Measurements from ENCODE around the gene EIF4E2. TPM values are rescaled to one million over a fixed set of nuclear protein-coding genes. Genes with fewer than 3 reads are reported as not detected.

The EIF4E2 gene
- total RNA-seq, 1 donor from 2014 or later, result 112 TPM

GRCh38 chr2:232588031-232588430, 37.5 kb downstream of the EIF4E2 start:
- FAIRE-seq, result no peak
- no peak for TF ChIP-seq EZH2 (IDR thresholded peaks at IDR 0.05; ENCODE audit: insufficient read depth, low read length)
- no peak for TF ChIP-seq CTCF (IDR thresholded peaks at IDR 0.05; ENCODE audit: insufficient read depth, low read depth, low read length)
- H3K9me3 Mint-ChIP-seq (ENCODE audit: unreplicated experiment), result no peaks in the 10 kb centered on the region
- Histone ChIP-seq H3K4me3 (ENCODE audit: insufficient read depth, low read depth, low read length) (no peak overlapping the region), H3K4me1 (ENCODE audit: insufficient read depth, low read length) (peaks cover 8% of the 10 kb centered on the region), H2AFZ (ENCODE audit: low read depth, low read length) (no peak overlapping the region), H3K27me3 (ENCODE audit: insufficient read depth, low read length) (no peaks in the 10 kb centered on the region), H3K9me3 (ENCODE audit: insufficient read depth, low read depth, low read length) (no peaks in the 10 kb centered on the region), H3K36me3 (ENCODE audit: insufficient read depth, low read length) (no peaks in the 10 kb centered on the region), H4K20me1 (ENCODE audit: insufficient read depth, low read length) (no peaks in the 10 kb centered on the region), H3K4me2 (ENCODE audit: low read length) (no peak overlapping the region), H3K79me2 (ENCODE audit: insufficient read depth, low read length) (no peaks in the 10 kb centered on the region), H3K9ac (ENCODE audit: low read length) (no peak overlapping the region), H3K27ac (ENCODE audit: low read depth, low read length) (no peak overlapping the region)
- peaks cover 4% of the 10 kb centered on the region for H3K4me1 Mint-ChIP-seq (ENCODE audit: low read depth, unreplicated experiment)
- peaks cover 11% of the 10 kb centered on the region for H3K36me3 Mint-ChIP-seq (ENCODE audit: low read depth, unreplicated experiment)
- no peak overlapping the region for H3K27ac Mint-ChIP-seq (ENCODE audit: unreplicated experiment)
- H3K27me3 Mint-ChIP-seq (ENCODE audit: low read depth, unreplicated experiment), result no peaks in the 10 kb centered on the region
- DNase-seq (ENCODE audit: low read depth), result no peak
- no peak overlapping the region for H3K4me3 Mint-ChIP-seq (ENCODE audit: unreplicated experiment)

- Histone ChIP-seq H3K79me2 (ENCODE audit: insufficient read depth, low read length) (no peaks in the 10 kb centered on the region), H3K27ac (ENCODE audit: low read depth, low read length) (peak overlapping the region; percentile 25), H3K4me1 (ENCODE audit: insufficient read depth, low read length) (peaks cover 12% of the 10 kb centered on the region), H3K4me2 (ENCODE audit: low read length) (no peak overlapping the region), H3K9me3 (ENCODE audit: insufficient read depth, low read depth, low read length) (no peaks in the 10 kb centered on the region), H3K9ac (ENCODE audit: low read length) (no peak overlapping the region), H3K4me3 (ENCODE audit: insufficient read depth, low read depth, low read length) (no peak overlapping the region), H4K20me1 (ENCODE audit: insufficient read depth, low read length) (no peaks in the 10 kb centered on the region), H3K36me3 (ENCODE audit: insufficient read depth, low read length) (no peaks in the 10 kb centered on the region), H3K27me3 (ENCODE audit: insufficient read depth, low read length) (no peaks in the 10 kb centered on the region), H2AFZ (ENCODE audit: low read depth, low read length) (no peak overlapping the region)
- H3K4me3 Mint-ChIP-seq (ENCODE audit: unreplicated experiment), result no peak overlapping the region
- peaks cover 8% of the 10 kb centered on the region for H3K4me1 Mint-ChIP-seq (ENCODE audit: low read depth, unreplicated experiment)
- peak; percentile 83 for DNase-seq (ENCODE audit: low read depth)
- TF ChIP-seq CTCF (IDR thresholded peaks at IDR 0.05; ENCODE audit: insufficient read depth, low read depth, low read length), result no peak
- no peak for TF ChIP-seq EZH2 (IDR thresholded peaks at IDR 0.05; ENCODE audit: insufficient read depth, low read length)
- no peak for FAIRE-seq
- H3K36me3 Mint-ChIP-seq (ENCODE audit: low read depth, unreplicated experiment), result peaks cover 12% of the 10 kb centered on the region
- H3K27ac Mint-ChIP-seq (ENCODE audit: unreplicated experiment), result no peak overlapping the region
- H3K27me3 Mint-ChIP-seq (ENCODE audit: low read depth, unreplicated experiment), result peaks cover 2% of the 10 kb centered on the region
- no peaks in the 10 kb centered on the region for H3K9me3 Mint-ChIP-seq (ENCODE audit: unreplicated experiment)
Measured at GRCh38 chr2:232588680-232589585, 38.4 kb downstream of the EIF4E2 start.

All from astrocyte (in vitro differentiated cells and primary cell).